Activated naive CD4-positive, alpha-beta T cell treated with anti-CD3 and anti-CD28 coated beads for 36 hours (primary cell): ENCODE data around the gene UGT8. TPM values are rescaled to one million over a fixed set of nuclear protein-coding genes. Genes with fewer than 3 reads are reported as not detected.
"Not testable (repeated sequence)": the region's sequence is repeated elsewhere in the genome, so short reads cannot be mapped to it uniquely, and the experiment has no call there.

Source experiments
- CTCF ChIA-PET: fragments of 350-600 bp; sonication (Branson Sonifier 250); formaldehyde crosslinking; loops from one replicate; lab custom pipeline; 2021; ENCODE audit warnings: antibody characterized with exemption; lab: Charles Lee
- DNase-seq: peaks from one replicate; pipeline ENCODE4 v3.0.0-alpha.2; 2020
- H3K27ac Mint-ChIP-seq: one replicate; pipeline ENCODE4 v1.8.0; 2021; ENCODE audit warnings: mild to moderate bottlenecking, mixed read lengths
- H3K27me3 Mint-ChIP-seq: one replicate; pipeline ENCODE4 v1.8.0; 2021; ENCODE audit warnings: low read depth, mixed read lengths
- H3K36me3 Mint-ChIP-seq: one replicate; pipeline ENCODE4 v1.8.0; 2021; ENCODE audit warnings: low read depth, mixed read lengths
- H3K4me1 Mint-ChIP-seq: one replicate; pipeline ENCODE4 v1.8.0; 2021; ENCODE audit warnings: low read depth, mixed read lengths
- H3K4me3 Mint-ChIP-seq: one replicate; pipeline ENCODE4 v1.8.0; 2021; ENCODE audit warnings: mild to moderate bottlenecking, moderate library complexity, mixed read lengths
- H3K9me3 Mint-ChIP-seq: one replicate; pipeline ENCODE4 v1.8.0; 2021; ENCODE audit warnings: mixed read lengths
- intact Hi-C: fragments of 100-400 bp; cut with micrococcal nuclease; formaldehyde crosslinking; loops from one replicate; pipeline ENCODE4 v1.15.1; 2023
- total RNA-seq, 2 experiments: library from RNA; stranded (reverse); gene quantifications; one replicate each; pipeline ENCODE4 v1.2.3, GENCODE V29; 2021

The UGT8 gene
- total RNA-seq, 2 experiments from 2014 or later, result not detected

DNA sequence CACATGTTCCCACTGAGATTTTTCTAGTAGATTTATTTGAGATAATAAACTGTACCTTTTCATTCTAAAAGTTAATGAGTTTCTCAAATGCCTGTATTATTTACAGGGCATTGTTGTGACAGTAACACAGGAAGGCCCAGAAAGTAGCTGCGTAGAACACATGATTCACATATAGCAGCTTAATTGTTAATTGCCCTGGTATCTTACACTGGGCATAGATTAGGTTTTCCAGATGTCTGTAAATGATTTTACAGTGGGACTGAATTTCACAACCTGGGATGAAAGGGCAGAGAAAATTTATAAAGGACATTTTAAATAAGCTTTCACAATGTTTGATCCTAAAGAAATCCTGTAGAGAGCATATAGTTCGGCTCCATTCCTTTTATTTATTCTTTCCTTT, 27.6 kb downstream of the UGT8 start:
- Mint-ChIP-seq H3K4me1 (no peaks in the 10 kb centered on the region), H3K4me3 (no peak overlapping the region), H3K36me3 (no peaks in the 10 kb centered on the region), H3K27ac (no peak overlapping the region), H3K9me3 (no peaks in the 10 kb centered on the region), H3K27me3 (peaks cover 10% of the 10 kb centered on the region)
- CTCF ChIA-PET, result no interaction called here
- DNase-seq, result no peak
- intact Hi-C loops, result no loop called here

DNA sequence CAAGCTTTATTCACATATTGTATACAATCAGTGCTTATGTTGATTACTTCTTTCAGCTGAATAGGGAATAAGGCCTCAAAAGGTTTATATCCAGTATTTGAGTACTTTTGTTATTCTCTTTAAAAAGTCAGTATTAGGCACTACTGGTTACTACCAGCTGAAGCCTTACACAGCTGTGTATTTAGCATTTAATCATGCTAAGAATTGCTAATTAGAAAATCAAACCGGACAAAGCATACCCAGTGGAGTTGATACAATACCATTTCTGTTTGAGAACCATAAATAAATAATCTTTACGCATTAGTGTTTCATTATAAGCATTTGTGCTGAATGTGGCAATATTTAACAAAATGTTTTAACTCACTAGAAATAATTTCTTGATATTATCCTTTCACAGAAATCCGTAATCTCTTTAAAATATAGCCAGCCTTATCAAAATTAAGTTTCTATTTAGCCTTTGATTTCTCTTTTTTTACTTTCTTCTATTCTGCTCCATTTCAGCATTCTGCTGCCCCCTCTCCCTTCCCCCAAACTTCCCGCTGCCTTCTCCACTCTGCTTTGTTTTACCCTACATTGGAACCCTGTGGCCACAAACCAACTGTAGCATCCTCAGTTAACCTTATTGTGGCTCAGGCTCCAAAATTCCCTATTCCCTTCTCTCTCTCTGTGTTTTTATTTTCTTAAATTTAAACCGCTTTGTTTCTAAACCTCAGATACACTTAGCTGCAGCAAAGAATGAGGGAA, 37.8 kb downstream of the UGT8 start:
- H3K36me3 Mint-ChIP-seq, result no peaks in the 10 kb centered on the region
- DNase-seq, result no peak
- peaks cover 2% of the 10 kb centered on the region for H3K27me3 Mint-ChIP-seq
- no peaks in the 10 kb centered on the region for H3K4me1 Mint-ChIP-seq
- CTCF ChIA-PET, result no interaction called here
- H3K27ac Mint-ChIP-seq, result no peak overlapping the region
- no peak overlapping the region for H3K4me3 Mint-ChIP-seq
- H3K9me3 Mint-ChIP-seq, result no peaks in the 10 kb centered on the region
- intact Hi-C loops, result no loop called here

DNA sequence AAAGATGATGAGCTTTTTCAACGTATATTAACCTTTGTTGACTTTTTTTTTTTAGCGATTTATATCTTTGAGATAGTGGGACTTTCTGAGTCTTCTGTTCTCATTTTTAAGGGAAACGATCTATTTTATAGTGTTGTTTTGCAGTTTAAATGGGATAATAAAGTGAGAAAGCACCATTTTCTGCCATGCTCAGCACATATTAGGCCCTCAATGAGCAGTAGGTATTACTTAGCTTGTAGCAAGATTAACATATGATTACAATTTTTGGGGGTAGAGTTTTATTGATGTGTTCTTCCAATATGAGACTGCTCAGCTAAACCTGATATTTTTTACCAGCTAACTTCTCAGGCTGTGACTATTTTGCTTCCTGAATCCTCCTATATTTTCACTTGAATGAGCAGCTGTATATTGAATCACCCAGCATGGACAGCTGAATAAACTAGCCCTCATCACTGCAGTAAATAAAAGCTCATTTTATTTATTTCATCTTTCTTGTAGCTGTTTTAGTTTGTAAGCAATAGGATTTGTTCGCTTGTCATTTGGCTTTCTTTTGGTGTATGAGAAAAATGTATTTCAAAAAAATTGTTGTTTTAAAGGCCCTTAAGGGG, 43.7 kb downstream of the UGT8 start:
- CTCF ChIA-PET, result no interaction called here
- intact Hi-C loops, result no loop called here
- H3K9me3 Mint-ChIP-seq, result no peaks in the 10 kb centered on the region

DNA sequence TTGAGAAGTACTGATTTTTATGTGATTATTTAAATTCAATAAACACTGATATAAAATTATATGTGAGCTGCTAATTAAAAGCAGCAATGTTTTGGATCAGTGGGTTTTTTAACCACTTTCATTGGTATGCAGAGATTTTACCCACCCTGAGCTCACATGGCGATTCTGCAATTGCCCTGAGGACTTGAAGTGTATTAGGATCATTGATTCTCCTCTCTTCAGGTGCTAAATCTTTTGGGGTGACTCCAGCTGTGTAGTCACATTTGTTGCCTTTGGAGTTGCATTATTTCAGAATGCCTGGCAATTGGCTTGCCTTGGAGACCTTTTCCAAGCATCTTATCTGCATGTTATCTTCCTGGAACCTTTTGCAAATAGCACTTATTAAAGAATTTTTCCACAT, 51.3 kb downstream of the UGT8 start:
- intact Hi-C loops, result loop anchor here (10.0 kb wide), 1 partner anchor 695 kb away; no protein-coding TSS in a partner anchor
- CTCF ChIA-PET, result interaction anchor here (1.0 kb wide), 1 partner anchor 9 kb away, joined by 4 read pairs; no protein-coding TSS in a partner anchor

More for the DNA sequence above, 43.7 kb downstream of the UGT8 start:
- H3K36me3 Mint-ChIP-seq, result no peaks in the 10 kb centered on the region
- no peak overlapping the region for H3K27ac Mint-ChIP-seq
- H3K27me3 Mint-ChIP-seq, result peaks cover 2% of the 10 kb centered on the region
- no peak overlapping the region for H3K4me3 Mint-ChIP-seq
- DNase-seq, result no peak
- no peaks in the 10 kb centered on the region for H3K4me1 Mint-ChIP-seq

DNA sequence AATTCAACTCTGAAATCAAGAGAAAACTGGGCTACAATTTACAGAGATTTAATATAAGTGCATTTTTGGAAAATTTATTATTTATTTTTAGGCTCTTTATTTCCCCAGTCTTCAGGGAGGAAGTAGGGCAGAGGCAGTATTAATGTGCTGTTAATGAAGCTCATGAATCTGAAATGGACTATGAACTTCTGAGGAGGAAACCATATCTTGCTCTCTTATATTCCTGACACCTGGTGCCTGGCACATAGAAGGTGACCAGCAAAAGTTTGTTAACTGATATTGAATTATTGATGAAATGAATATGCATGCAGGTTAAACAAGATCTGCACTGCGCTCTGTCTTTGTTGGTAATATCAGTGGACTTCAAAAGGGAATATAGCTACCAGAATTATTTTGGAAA, 55.1 kb downstream of the UGT8 start:
- Mint-ChIP-seq H3K27ac (no peak overlapping the region), H3K9me3 (no peaks in the 10 kb centered on the region), H3K27me3 (peaks cover 15% of the 10 kb centered on the region), H3K4me1 (no peaks in the 10 kb centered on the region), H3K4me3 (no peak overlapping the region), H3K36me3 (no peaks in the 10 kb centered on the region)
- DNase-seq, result no peak
- CTCF ChIA-PET, result no interaction called here
- intact Hi-C loops, result loop anchor here (10.0 kb wide), 1 partner anchor 699 kb away; no protein-coding TSS in a partner anchor

More for the DNA sequence above, 51.3 kb downstream of the UGT8 start:
- peaks cover 10% of the 10 kb centered on the region for H3K27me3 Mint-ChIP-seq
- no peaks in the 10 kb centered on the region for H3K4me1 Mint-ChIP-seq
- H3K9me3 Mint-ChIP-seq, result no peaks in the 10 kb centered on the region
- DNase-seq, result no peak
- no peak overlapping the region for H3K4me3 Mint-ChIP-seq
- no peak overlapping the region for H3K27ac Mint-ChIP-seq
- H3K36me3 Mint-ChIP-seq, result no peaks in the 10 kb centered on the region

DNA sequence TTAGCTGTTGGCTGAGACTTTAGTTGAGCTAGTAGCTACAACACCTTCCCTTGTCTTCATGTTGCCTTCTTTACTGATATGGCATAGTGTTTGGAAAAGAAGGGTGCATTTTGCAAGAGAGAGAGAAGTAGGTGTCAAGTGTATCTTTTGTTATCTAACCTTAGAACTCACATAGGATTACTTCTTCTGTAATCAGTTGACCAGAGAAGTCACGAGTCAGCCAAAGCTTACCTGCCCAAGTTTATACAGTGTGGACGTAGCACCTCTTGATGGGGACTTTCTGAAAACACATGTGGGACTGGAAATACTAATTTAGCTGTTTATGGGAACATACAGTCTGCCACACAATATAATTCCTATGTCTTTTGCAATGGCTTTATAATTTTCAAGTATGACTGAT, 56.0 kb downstream of the UGT8 start:
- H3K4me1 Mint-ChIP-seq, result no peaks in the 10 kb centered on the region
- peaks cover 19% of the 10 kb centered on the region for H3K27me3 Mint-ChIP-seq
- H3K36me3 Mint-ChIP-seq, result no peaks in the 10 kb centered on the region
- no peak for DNase-seq
- intact Hi-C loops, result loop anchor here (10.0 kb wide), 1 partner anchor 700 kb away; no protein-coding TSS in a partner anchor
- H3K27ac Mint-ChIP-seq, result no peak overlapping the region
- no peaks in the 10 kb centered on the region for H3K9me3 Mint-ChIP-seq
- H3K4me3 Mint-ChIP-seq, result no peak overlapping the region
- CTCF ChIA-PET, result interaction anchor here (0.6 to 0.9 kb wide), 3 partner anchors 11 to 266 kb away, joined by 3 to 5 read pairs (median 3); no protein-coding TSS in a partner anchor

DNA sequence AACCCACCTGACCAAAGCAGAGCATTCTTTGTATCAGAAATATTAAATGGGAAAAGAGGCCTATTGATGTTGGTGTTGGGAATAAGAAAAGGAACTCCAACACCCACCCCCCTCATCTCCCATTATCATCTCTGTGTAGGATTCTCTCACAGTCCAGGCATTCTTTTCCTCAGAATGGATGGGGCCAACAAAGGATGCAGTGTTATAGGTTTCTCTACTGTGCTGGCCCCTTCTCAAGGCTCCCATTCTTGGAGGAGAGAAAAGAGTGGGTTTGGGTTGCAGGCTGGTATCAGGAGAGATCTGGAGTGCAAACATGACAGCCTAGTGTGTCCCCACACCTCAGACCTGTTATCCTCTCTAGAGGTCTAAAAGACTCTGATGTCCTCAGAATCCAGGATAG, 59.6 kb downstream of the UGT8 start:
- DNase-seq, result no peak
- intact Hi-C loops, result loop anchor here (2.0 to 10.0 kb wide), 3 partner anchors 39 to 1263 kb away; no protein-coding TSS in a partner anchor
- CTCF ChIA-PET, result interaction anchor here (0.7 to 1.3 kb wide), 5 partner anchors 21 to 280 kb away, joined by 3 to 8 read pairs (median 3); no protein-coding TSS in a partner anchor
- Mint-ChIP-seq H3K9me3 (no peaks in the 10 kb centered on the region), H3K27ac (no peak overlapping the region), H3K4me1 (no peaks in the 10 kb centered on the region), H3K27me3 (peaks cover 19% of the 10 kb centered on the region), H3K4me3 (no peak overlapping the region), H3K36me3 (no peaks in the 10 kb centered on the region)

DNA sequence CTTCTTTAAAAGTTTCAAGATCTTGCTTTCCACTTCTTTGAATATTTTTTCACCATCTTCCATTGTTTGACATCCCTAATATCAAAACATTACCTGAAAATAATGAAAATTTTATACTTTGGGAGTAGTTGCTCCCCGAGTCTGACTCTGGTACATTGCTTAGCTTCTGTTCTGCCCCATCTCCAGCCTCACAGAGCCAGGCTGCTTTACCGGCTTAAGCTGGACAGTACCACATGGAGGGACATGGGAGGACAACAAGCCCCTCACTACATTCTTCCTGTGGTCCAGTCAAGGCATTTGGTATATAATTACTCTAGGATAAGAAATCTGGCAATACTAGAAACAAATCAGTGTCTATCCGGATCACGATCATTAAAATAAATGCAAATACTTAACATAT, 60.2 kb downstream of the UGT8 start:
- CTCF ChIA-PET, result interaction anchor here (0.7 to 1.4 kb wide), 8 partner anchors 9 to 302 kb away, joined by 3 to 8 read pairs (median 3); no protein-coding TSS in a partner anchor
- Mint-ChIP-seq H3K4me3 (no peak overlapping the region), H3K4me1 (no peaks in the 10 kb centered on the region), H3K9me3 (no peaks in the 10 kb centered on the region), H3K27me3 (peaks cover 19% of the 10 kb centered on the region), H3K36me3 (no peaks in the 10 kb centered on the region), H3K27ac (no peak overlapping the region)
- no peak for DNase-seq
- intact Hi-C loops, result loop anchor here (1.0 to 10.0 kb wide), 4 partner anchors 39 to 1264 kb away; no protein-coding TSS in a partner anchor

DNA sequence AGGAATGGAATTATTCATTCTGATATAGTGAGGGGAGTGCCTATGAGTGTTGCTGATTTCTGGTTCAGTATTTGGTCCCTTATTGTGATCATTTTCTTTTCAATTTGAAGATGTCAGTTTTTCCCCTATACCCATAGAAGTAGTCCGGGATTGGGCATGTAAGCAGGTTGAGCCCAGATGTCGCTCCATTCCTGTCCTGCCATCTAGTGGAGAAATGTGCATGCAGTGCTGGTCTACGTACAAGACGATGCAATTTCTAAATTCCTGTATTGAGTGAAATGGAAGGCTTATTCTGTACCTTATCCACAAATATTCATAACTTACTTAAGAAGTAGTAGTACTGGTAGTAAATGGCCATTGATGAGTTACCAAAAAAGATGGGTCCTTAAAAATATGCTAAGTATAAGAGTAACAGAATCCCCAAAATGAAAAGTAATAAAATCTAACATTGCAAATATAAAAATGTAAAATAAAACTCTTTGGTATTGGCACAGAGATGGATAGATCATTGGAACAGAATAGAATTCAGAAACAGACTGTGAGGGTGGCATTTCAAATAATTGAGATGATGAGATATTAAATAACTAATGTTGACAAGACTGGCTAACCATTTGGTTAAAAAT, 60.9 kb downstream of the UGT8 start:
- DNase-seq, result peak; percentile 63
- CTCF ChIA-PET, result interaction anchor here (0.6 to 1.4 kb wide), 9 partner anchors 10 to 1118 kb away, joined by 3 to 8 read pairs (median 3); no protein-coding TSS in a partner anchor
- Mint-ChIP-seq H3K27me3 (peaks cover 17% of the 10 kb centered on the region), H3K4me3 (no peak overlapping the region), H3K4me1 (no peaks in the 10 kb centered on the region), H3K27ac (no peak overlapping the region), H3K9me3 (no peaks in the 10 kb centered on the region), H3K36me3 (no peaks in the 10 kb centered on the region)
- intact Hi-C loops, result loop anchor here (1.0 to 10.0 kb wide), 4 partner anchors 38 to 1265 kb away; no protein-coding TSS in a partner anchor

DNA sequence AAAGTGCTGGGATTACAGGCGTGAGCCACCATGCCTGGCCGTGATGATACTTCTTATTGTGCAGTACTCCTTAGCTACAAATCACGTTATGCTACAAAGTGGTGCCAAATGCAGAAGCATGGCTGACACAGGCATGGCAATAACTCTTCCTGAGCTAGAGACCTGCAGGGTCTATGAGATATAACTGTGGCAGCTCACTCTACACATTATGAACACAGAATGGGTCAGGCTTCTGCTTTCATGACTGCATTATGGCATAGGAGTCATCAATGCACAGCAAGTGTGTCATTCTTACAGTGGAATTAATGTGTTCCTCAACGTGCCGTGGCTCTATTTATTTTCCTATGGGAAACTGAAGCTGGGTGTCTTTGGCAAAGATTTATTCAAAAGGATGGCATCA, 64.5 kb downstream of the UGT8 start:
- Mint-ChIP-seq H3K4me1 (no peaks in the 10 kb centered on the region), H3K27ac (no peak overlapping the region), H3K27me3 (peaks cover 19% of the 10 kb centered on the region), H3K36me3 (no peaks in the 10 kb centered on the region), H3K9me3 (no peaks in the 10 kb centered on the region), H3K4me3 (no peak overlapping the region)
- CTCF ChIA-PET, result interaction anchor here (0.5 to 1.3 kb wide), 2 partner anchors 269 to 628 kb away, joined by 3 to 4 read pairs; no protein-coding TSS in a partner anchor
- no peak for DNase-seq
- intact Hi-C loops, result no loop called here

DNA sequence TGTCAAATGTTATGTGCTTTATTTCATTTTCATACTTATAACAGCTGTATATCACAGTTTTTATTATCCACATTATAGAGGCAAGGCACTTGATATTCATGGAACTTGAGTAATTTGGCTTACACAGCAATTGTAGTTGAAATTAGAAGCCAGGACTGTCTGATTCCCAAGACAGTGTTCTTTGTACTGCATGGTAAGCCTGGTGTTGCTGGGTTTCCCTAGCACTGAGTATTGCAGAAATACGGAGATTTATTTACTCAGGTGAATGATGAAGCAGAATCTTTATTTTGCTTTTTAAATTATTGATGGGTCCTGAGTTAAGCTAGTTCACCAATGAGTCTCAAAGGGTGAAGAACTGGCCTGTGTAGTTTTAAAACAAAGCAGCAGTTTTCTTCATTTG, 70.0 kb downstream of the UGT8 start:
- no peaks in the 10 kb centered on the region for H3K9me3 Mint-ChIP-seq
- H3K4me3 Mint-ChIP-seq, result no peak overlapping the region
- H3K36me3 Mint-ChIP-seq, result no peaks in the 10 kb centered on the region
- intact Hi-C loops, result no loop called here
- H3K27ac Mint-ChIP-seq, result no peak overlapping the region
- peaks cover 13% of the 10 kb centered on the region for H3K27me3 Mint-ChIP-seq
- no peak for DNase-seq
- no peaks in the 10 kb centered on the region for H3K4me1 Mint-ChIP-seq
- CTCF ChIA-PET, result no interaction called here

DNA sequence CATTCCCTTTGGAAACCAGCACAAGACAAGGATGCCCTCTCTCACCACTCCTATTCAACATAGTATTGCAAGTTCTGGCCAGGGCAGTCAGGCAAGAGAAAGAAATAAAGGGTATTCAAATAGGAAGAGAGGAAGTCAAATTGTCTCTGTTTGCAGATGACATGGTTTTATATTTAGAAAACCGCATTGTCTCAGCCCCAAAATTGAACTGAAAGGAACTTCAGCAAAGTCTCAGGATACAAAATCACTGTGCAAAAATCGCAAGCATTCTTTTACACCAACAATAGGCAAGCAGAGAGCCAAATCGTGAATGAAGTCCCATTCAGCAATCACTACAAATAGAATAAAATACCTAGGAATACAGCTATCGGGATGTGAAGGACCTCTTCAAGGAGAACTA, 72.1 kb downstream of the UGT8 start:
- H3K4me3 Mint-ChIP-seq, intact Hi-C loops, CTCF ChIA-PET, H3K4me1 Mint-ChIP-seq, H3K27ac Mint-ChIP-seq, DNase-seq, H3K9me3 Mint-ChIP-seq, H3K36me3 Mint-ChIP-seq: not testable (repeated sequence)
- H3K27me3 Mint-ChIP-seq, result peaks cover 11% of the 10 kb centered on the region
